Uterus (tissue), 2 donors: ENCODE measurements around the gene IQCH.

Source experiments
- POLR2A ChIP-seq, 2 donors: fragments of 450-650 bp; IDR thresholded peaks; one replicate each; pipeline ENCODE4 v1.6.1; 2016; ENCODE audit warnings: antibody characterized with exemption in 2 of 2, mild to moderate bottlenecking in 1 of 2, moderate library complexity in 1 of 2
- TF ChIP-seq, protein P1 (sequence below), 4 experiments: fragments of 200-600 bp in 2 of 4; fragments of 450-650 bp in 2 of 4; sonication (generic) in 2 of 4; IDR thresholded peaks; one replicate each; pipeline ENCODE4 v1.5.1; 2016 to 2019; ENCODE audit warnings: antibody characterized with exemption in 4 of 4, mild to moderate bottlenecking in 2 of 4, moderate library complexity in 1 of 4

DNA sequence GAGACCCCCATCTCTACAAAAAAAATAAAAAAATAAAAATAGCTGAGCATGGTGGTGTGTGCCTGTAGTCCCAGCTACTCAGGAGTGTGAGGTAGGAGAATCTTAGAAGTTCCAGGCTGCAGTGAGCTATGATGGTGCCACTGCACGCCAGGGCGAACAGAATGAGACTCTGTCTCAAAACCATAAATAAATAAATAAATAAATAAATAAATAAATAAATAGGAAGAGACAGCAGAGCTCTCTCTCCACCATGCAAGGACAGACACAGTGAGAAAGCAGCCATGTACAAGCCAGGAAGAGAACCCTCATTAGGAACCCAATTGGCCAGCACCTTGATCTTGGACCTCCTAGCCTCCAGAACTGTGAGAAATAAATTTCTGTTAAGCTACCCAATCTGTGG is 261.0 kb downstream of the IQCH start:
- TF ChIP-seq, protein P1, sequence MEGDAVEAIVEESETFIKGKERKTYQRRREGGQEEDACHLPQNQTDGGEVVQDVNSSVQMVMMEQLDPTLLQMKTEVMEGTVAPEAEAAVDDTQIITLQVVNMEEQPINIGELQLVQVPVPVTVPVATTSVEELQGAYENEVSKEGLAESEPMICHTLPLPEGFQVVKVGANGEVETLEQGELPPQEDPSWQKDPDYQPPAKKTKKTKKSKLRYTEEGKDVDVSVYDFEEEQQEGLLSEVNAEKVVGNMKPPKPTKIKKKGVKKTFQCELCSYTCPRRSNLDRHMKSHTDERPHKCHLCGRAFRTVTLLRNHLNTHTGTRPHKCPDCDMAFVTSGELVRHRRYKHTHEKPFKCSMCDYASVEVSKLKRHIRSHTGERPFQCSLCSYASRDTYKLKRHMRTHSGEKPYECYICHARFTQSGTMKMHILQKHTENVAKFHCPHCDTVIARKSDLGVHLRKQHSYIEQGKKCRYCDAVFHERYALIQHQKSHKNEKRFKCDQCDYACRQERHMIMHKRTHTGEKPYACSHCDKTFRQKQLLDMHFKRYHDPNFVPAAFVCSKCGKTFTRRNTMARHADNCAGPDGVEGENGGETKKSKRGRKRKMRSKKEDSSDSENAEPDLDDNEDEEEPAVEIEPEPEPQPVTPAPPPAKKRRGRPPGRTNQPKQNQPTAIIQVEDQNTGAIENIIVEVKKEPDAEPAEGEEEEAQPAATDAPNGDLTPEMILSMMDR (IDR thresholded peaks at IDR 0.05) = no peak
- TF ChIP-seq POLR2A (IDR thresholded peaks at IDR 0.05) = no peak
